GM18861 (cell line): ENCODE results near the gene PPP3CA.
A peak's percentile ranks its signal among the peaks of the same experiment; 100 is the strongest.

Experiments
- ATAC-seq: cut with Tn5 transposase; IDR thresholded peaks from one replicate; pipeline ENCODE4 v1.9.1; 2021; ENCODE audit not compliant: unreplicated experiment

PPP3CA gene

GRCh38 chr4:101347267-101347556 is at the start of gene PPP3CA:
Gene PPP3CA, minus strand, starts transcription at chr4:101347526.
- peak; percentile 5 for ATAC-seq

DNA sequence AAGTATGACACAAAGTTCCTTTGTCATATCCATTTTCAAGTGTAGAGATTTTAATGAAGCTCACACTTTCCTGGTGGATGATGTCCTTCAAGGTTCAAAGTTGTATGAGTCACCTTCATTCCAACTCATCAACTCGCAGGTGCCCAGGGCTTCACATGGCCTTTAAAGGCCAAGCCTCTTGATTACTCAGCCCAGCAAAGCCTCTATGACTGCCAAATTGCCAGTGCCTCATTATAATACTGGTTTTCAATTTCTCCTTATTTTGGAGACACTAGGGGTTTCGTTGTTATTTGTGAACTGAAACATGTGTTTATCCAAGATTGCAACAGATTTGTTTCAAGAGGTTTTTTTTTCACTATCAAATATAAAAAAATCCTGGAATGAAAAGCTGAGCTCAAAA is 45.9 kb upstream of the PPP3CA start:
- ATAC-seq: no peak

DNA sequence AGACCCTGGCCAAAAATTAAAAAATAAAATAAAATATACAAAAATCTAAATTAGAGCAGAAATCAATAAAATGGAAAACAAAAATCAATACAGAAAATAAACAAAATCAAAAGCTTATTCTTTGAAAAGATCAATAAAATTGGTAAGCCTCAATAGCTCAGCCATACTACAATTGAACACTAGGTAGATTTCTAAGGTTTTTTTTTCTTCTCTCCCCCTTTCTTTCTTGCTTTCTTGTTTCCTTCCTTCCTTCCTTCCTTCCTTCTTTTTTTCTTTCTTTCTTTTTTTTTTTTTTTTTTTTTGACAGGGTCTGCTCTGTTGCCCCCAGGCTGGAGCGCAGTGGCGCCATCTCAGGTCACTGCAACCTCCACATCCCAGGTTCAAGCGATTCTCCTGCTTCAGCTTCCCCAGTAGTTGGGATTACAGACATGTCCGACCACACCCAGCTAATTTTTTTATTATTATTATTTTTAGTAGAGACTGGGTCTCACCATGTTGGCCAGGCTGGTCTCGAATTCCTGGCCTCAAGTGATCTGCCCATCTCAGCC is 23.4 kb upstream of the PPP3CA start:
- no peak for ATAC-seq

- ATAC-seq: no peak
Measured at GRCh38 chr4:101367201-101367600, 19.9 kb upstream of the PPP3CA start.

GRCh38 chr4:101366331-101366730 is 19.0 kb upstream of the PPP3CA start:
- ATAC-seq: no peak

- ATAC-seq: no peak
Measured at GRCh38 chr4:101357751-101358150, 10.4 kb upstream of the PPP3CA start.

- ATAC-seq: no peak
Measured at GRCh38 chr4:101356928-101357327, 9.6 kb upstream of the PPP3CA start.

GRCh38 chr4:101355767-101356702 is 8.7 kb upstream of the PPP3CA start:
- no peak for ATAC-seq

DNA sequence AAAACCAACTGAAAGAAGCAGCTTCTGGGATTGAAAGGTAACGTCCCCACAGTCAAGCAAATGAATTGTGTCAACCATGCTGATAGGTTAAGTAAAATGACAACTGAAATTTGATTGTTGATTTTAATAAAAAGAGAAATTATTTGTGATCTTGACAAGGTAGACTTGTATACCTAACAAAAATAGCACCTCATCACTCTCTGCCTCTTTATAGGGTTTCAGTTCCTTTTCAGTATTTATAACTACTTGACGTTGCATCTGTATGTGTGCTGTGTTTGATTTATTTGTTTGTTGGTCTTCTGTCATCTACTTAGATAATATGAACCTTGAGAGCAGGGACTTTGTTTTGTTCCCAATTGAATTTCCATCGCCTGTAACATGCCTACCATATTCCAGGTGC is 7.9 kb upstream of the PPP3CA start:
- ATAC-seq: peak; percentile 99

DNA sequence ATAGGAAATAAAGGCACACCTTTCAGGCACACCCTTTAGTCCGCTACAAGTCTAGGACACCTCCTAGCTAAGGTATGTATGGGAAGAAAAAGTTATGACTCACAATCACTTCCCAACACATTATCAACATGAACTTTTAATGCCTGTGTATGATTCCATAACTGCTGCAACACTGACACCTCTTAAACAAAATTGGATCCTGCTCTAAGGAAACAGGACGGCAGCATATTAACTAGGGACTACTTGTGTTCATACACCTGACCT is 2.4 kb upstream of the PPP3CA start:
- ATAC-seq: no peak

DNA sequence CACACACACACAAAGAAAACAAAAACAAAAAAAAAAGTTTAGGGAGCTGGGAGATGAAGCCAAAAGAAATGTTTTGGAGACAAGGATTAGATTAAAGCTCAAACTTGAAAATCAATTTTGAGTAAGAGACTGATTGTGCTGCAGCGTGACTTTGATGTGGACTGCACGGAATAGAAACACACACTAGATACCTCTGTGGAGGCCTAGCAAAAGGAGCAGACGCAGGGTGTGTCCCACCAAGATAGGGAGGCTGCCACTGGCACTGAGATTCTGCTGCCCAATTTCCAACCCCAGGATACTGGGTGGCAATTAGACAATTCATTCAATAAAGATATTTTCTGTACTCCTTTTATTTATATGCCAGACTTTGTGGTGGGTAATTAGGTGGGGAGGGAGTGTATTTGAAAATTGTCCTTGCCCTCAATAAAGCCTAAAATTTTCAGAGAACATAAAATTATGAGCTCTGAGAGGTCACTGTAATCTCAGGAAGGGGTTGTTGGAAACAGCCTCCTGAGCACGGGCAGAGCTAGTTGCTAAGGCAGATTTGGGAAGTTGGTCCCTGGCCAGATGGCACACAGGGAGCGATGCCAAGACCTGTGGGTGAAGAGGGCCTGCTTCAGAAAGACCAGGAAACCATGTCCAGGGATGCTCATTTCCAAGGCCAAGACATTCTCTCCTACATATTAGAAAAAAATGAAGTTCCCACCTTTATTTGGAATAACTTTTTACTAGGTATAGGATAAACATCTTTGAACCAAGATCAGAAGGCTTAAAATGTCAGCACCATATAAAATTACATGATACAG is 1.9 kb upstream of the PPP3CA start:
- ATAC-seq: no peak

GRCh38 chr4:101348367-101348827 is 1.1 kb upstream of the PPP3CA start:
- peak; percentile 1 for ATAC-seq

- ATAC-seq: peak; percentile 66
Measured at GRCh38 chr4:101347557-101348366, 436 bp upstream of the PPP3CA start.

- no peak for ATAC-seq
Measured at GRCh38 chr4:101346351-101347266, 717 bp downstream of the PPP3CA start.

DNA sequence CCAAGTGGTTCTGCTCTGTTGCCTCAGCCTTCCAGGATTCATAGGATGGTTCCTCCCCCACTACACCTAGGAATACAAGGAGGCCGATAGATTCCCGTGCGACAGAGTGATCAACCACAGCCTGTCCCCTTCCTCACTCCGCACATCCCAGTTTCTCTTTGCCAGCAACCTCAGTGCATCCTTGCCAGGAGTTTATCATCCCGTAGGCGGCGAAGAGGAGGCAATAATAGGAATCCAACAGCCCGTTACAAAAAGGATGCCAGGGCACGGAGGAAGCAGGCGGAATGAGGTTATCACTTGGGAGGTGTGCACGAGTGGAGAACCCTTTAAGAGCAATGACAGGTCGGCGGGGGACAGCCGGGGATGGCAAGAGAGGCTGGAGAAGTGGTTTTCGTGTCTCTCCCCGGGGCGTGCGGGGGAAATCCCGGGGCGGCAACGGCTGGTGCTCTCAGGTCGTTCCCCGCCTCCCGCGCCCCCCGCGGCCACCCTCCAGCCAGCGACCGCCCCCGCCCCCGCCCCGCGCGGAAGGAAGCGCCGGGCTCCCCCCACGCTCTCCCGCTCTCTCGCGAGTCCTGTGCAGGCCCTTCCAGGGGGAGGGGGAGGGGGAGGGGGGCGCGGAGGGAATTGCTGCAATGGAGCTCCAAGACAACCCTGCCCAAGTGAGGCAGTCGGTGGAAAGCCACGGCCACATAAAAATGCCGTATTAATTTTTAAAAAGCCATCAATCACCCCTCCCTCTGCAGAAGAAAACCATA is 1.6 kb downstream of the PPP3CA start:
- ATAC-seq: no peak

DNA sequence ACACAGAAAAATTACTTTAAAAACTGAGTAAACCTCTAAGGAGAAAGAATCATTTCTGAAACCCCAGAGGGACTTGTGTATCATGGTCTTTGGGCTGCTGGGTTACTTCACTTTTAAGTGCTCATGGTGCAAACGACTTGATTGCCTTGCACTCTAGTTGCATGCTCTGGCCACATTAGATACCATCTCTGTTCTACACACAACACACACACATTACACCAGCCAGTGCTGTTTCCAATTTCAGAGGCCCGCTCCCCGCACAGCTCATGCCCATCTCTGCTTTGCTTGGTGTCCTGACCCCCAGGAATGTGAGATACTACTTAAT is 2.1 kb downstream of the PPP3CA start:
- ATAC-seq: no peak

DNA sequence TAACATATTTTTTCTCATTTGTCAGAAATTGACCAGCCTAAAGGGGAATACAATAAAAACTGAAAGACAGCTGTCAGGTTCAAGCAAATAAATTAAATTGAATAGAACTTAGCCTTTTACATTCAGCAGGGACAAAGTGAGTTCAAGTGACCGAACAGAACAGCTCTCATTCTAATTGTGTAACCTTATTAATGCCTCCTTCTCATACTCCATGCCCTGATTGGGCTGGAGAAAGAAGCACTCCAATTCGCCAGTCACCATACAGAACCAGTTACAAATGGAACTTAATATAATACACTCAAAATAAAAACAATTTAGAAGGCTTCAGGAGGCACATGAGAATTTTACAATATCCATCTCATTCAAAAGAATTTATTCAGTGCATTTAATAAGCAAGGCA is 8.0 kb downstream of the PPP3CA start:
- ATAC-seq: no peak

DNA sequence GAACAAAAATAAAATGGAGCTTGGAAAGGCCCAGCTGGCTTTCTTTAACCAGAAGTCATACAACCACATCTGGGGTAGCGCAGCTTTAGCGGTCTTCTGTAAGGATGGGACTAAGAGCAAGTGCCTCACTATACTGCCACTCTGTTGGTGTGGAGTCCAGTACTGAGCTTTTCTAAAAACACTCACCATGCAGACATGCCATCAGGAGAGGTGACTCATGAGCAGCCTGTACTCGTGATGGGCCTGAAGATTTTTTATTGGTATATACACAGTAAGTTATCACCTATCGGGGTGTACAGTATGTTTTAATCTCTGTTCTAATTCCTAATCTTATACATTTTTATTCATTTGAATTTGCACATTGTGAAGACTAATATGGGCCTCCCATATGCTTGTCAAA is 9.6 kb downstream of the PPP3CA start:
- no peak for ATAC-seq

GRCh38 chr4:101334963-101335572 is 12.3 kb downstream of the PPP3CA start:
- ATAC-seq: peak; percentile 65
